HG03432 (cell line): ENCODE data around the gene INVS.
"Not testable (repeated sequence)": the region's sequence is repeated elsewhere in the genome, so short reads cannot be mapped to it uniquely, and the experiment has no call there.

Experiments used
- ATAC-seq: cut with Tn5 transposase; IDR thresholded peaks from one replicate; pipeline ENCODE4 v1.9.1; 2021; ENCODE audit warnings: mild to moderate bottlenecking, moderate library complexity; ENCODE audit not compliant: unreplicated experiment

Gene INVS

GRCh38 chr9:100308965-100309564 is 210.0 kb downstream of the INVS start:
- no peak for ATAC-seq

- no peak for ATAC-seq
Observed at GRCh38 chr9:100309992-100310391, 210.9 kb downstream of the INVS start.

- ATAC-seq = no peak
Observed at GRCh38 chr9:100315561-100315960, 216.5 kb downstream of the INVS start.

GRCh38 chr9:100317706-100318105 is 218.7 kb downstream of the INVS start:
- no peak for ATAC-seq

GRCh38 chr9:100322954-100323536 is 224.0 kb downstream of the INVS start:
- no peak for ATAC-seq

- no peak for ATAC-seq
Observed at GRCh38 chr9:100324594-100325200, 225.7 kb downstream of the INVS start.

GRCh38 chr9:100338736-100339135 is 239.7 kb downstream of the INVS start:
- not testable (repeated sequence) for ATAC-seq

- no peak for ATAC-seq
Observed at GRCh38 chr9:100340224-100340623, 241.2 kb downstream of the INVS start.

- no peak for ATAC-seq
Observed at GRCh38 chr9:100341889-100342288, 242.8 kb downstream of the INVS start.

- no peak for ATAC-seq
Observed at GRCh38 chr9:100346836-100347235, 247.8 kb downstream of the INVS start.

GRCh38 chr9:100350188-100350587 is 251.1 kb downstream of the INVS start:
- ATAC-seq = no peak
